Right ventricle myocardium superior (tissue), 1 donor: ENCODE results near the gene ATAD3B. TPM values are rescaled to one million over a fixed set of nuclear protein-coding genes. Genes with fewer than 3 reads are reported as not detected.
"Not testable (repeated sequence)": the region's sequence is repeated elsewhere in the genome, so short reads cannot be mapped to it uniquely, and the experiment has no call there.

Experiments
- ATAC-seq: fragments of 200-7000 bp; cut with Tn5 transposase; one replicate; pipeline ENCODE4 v1.9.1; 2020; ENCODE audit warnings: mild to moderate bottlenecking; ENCODE audit not compliant: poor library complexity
- DNase-seq: peaks from one replicate; pipeline ENCODE4 v3.0.0-alpha.2; 2020
- intact Hi-C: fragments of 100-400 bp; cut with DNase I; formaldehyde crosslinking; loops from one replicate; pipeline ENCODE4 v1.11.2; 2022
- long read RNA-seq: library from polyadenylated mRNA; unstranded; transcript quantifications from one replicate; pipeline ENCODE4 v2.0.0, GENCODE V29; 2021
- total RNA-seq: library from RNA; stranded (reverse); fragmentation: NEBNext Ultra II Directional; extraction: Animal tissue kit (Norgen Biotek cat#: 25700); gene quantifications from one replicate; pipeline ENCODE4 v1.2.1, GENCODE V29; 2021
- donor health status: DM: no; HTN: yes; CAD: no; lungs with severe emphysema.

ATAD3B gene, protein sequence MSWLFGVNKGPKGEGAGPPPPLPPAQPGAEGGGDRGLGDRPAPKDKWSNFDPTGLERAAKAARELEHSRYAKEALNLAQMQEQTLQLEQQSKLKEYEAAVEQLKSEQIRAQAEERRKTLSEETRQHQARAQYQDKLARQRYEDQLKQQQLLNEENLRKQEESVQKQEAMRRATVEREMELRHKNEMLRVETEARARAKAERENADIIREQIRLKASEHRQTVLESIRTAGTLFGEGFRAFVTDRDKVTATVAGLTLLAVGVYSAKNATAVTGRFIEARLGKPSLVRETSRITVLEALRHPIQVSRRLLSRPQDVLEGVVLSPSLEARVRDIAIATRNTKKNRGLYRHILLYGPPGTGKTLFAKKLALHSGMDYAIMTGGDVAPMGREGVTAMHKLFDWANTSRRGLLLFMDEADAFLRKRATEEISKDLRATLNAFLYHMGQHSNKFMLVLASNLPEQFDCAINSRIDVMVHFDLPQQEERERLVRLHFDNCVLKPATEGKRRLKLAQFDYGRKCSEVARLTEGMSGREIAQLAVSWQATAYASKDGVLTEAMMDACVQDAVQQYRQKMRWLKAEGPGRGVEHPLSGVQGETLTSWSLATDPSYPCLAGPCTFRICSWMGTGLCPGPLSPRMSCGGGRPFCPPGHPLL
- 7.9 TPM for total RNA-seq
- long read RNA-seq, full-length matches to known transcripts: 16 of 30 reads
- long read RNA-seq, partial matches to known transcripts: 4 of 30 reads
- long read RNA-seq, other reads (novel, unspliced or antisense): 10 of 30 reads

DNA sequence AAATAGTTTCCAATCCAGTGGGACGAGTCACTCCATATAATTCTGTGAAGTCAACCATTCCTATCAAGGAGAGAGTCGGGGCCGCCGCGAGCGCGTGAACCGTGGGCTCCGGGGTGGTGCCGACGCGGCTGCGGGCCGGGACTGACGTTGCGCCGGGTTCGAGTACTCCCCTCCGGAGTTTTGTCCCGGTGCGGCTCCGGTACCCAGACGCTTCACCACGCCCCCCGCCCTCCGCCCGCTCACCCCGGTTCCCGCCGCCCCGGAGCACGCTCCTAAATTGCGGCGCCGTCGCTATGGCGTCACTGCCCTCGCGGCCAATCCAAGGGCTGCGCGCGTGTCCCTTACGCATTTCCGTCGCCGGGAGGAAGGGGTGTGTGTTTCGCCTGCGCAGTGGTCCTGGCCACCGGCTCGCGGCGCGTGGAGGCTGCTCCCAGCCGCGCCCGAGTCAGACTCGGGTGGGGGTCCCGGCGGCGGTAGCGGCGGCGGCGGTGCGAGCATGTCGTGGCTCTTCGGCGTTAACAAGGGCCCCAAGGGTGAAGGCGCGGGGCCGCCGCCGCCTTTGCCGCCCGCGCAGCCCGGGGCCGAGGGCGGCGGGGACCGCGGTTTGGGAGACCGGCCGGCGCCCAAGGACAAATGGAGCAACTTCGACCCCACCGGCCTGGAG lies at the start of gene ATAD3B:
Gene ATAD3B, plus strand, starts transcription at position 377 of the 664 bp plus-strand sequence. Its CDS starts 120 bp downstream, at position 497.
- intact Hi-C loops: no loop called here
- DNase-seq: peak; percentile 97
- peak; percentile 99 for ATAC-seq

DNA sequence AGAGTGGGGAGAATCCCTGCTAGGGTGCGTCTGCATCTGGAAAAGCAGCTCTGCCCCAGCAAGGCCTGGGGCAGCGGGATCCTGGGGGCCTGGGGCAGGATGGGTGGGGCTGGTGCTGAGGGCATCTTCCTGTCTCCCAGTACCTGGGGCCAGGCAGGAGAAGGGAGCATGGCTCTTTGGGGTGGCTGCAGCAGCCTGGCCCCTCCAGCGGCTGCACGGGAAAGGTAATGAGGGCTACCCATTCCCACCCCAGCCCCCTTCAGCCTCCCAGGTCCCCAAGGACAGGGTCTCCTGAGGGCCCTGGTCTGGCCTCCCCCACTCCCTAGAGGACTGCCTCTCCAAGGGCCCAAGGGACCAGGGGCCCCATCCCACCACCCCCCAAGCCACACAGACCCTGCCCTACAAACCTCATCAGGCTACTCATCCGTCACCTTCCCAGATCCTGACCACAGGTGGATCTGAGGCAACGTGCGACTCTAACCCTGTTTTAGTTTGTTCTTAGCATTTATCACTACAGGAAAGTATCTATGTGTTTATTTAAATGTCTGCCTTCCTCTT lies 49.6 kb upstream of the ATAD3B start:
- intact Hi-C loops: no loop called here
- DNase-seq: peak; percentile 19

DNA sequence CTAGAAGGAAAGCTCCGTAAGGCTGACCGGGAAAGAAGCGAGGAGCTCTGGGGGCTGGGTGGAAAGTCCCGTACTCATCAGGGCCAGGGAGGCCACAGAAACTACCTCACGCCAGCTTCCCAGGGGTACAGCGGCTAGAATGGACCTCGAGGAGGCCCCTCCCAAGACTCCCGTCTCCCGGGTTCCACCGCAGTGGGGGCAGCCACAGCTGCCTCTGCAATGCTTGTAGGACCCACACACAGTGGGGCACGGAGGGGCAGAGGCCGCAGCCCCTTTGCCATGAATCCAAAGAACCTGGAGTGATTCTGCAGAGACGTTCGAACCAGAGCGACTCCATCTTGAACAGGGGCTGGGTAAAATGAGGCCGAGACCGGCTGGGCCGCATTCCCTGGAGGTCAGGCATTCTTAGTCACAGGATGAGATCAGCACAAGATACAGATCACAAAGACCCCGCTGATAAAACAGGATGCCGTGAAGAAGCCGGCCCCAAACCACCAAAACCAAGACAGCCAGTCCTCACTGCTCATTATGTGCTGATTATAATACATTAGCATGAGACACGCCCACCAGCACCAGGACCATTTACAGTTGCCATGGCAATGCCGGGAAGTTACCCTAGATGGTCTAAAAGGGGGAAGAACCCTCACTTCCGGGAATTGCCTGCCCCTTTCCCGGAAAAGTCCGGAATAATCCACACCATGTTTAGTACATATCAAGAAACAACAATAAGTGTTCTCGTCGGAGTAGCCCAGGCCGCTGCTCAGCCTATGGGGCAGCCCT lies 48.9 kb upstream of the ATAD3B start:
- intact Hi-C loops: no loop called here
- ATAC-seq: no peak
- DNase-seq: peak; percentile 37

More for the DNA sequence above, 49.6 kb upstream of the ATAD3B start:
- no peak for ATAC-seq

DNA sequence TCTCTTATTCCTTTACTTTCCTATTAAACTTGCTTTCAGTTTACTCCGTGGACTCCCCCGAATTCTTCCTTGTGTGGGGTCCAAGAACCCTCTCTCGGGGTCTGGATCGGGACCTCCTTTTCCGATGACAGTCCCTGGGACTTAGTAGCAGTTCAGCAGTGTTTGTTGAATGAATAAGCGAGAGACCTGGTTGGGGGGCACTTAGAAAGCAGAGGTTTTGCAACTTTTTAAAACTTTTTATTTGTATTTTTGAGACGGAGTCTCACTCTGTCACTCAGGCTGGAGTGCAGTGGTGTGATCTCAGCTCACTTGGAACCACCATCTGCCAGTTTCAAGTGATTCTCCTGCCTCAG lies 48.3 kb upstream of the ATAD3B start:
- ATAC-seq: no peak

DNA sequence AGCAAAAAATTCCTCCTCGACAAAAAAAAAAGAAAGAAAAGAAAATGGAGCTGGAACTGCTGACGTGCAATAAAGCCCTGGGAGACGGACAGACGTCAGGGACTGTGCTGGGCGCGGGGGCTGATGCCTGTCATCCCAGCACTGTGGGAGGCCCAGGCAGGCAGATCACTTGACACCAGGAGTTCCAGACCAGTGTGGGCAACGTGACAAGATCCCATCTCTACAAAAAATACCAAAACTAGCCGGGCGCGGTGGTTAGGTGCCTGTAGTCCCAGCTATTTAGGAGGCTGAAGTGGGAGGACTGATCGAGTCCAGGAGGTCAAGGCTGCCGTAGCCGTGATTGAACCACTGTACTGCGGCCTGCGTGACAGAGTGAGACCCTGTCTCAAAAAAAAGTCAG lies 46.9 kb upstream of the ATAD3B start:
- intact Hi-C loops: no loop called here
- DNase-seq: no peak
- no peak for ATAC-seq

More for the DNA sequence above, 48.3 kb upstream of the ATAD3B start:
- intact Hi-C loops: no loop called here
- DNase-seq: no peak

DNA sequence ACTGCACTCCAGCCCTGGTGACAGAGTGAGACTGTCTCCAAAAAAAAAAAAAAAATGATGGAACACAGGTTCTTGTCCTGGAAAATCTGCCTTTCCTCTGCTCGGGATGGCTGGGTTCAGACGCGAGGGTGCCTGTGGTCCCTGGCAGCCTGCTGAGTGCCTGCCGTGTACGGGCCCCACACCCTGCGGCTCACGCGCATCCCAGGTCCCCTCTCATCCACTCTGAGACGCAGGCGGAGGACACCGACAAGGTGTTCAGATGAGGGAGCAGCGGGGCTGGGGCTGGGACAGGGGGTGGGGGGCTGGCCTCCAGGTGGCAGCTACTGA lies 46.2 kb upstream of the ATAD3B start:
- DNase-seq (no peak), ATAC-seq (no peak)
- intact Hi-C loops: no loop called here

DNA sequence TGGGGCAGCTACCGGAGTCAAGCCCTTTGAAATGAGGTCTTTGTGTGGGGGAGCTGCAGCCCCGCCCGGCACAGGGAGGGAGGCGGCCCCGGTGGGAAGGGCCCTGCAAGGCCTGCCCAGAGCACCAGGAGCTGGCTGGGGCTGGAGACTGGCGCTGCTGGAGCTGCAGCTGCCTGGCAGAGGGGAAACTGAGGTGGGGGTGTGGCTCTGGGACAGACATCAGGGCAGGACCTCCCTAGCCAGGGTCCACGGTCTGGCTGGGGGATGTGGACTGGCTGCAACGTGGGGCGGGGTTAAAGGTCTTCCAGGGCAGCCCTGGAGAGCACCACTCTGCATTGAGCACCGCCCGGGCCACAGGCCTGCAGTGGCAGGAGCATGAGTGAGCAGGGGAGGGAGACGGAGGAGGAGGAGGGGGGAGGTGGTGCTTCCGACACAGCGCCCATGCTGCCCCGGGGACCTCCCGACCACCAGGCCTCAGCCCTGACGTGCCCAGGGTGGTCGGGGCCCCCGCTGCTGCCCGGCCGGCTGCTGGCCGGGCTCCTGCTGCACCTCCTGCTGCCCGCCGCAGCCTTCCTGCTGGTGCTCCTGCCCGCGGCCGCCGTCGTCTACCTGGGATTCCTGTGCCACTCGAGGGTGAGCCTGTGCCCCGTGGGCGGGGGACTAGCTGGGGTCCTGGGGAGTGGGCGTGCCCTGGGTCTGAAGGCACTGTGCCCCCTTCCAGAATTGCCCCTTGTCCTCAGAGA lies 45.6 kb upstream of the ATAD3B start:
- DNase-seq (no peak), ATAC-seq (no peak)
- intact Hi-C loops: no loop called here

DNA sequence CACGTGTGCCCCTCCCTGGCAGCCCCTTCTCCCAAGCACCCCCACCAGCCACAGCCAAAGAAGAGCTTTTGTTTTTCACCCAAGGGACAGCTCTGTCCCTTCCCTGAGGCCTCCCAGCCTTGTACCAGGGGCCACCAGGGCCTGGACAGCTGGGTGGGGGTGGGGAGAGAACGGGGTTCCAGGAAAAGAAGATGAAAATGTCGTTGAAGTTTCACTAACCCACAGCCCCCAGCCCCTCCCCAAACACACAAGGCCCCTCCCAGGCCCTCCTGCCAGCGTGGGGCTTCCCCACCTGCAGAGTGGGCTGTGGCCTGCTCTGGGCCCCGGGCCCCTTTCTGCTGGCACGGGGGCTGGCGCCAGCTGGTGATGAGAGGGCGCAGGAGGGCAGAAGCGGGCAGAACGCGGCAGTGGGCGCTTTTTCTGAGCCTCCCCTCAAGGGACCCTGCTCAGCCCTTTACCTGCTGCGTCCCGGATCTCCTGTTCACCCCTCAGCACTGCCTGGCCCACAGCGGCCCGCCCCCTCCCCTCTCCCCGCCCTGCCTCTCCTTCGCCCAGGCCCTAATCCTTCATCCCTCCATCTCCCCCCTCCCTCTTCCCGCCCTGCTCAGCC lies 45.0 kb upstream of the ATAD3B start:
- intact Hi-C loops: no loop called here
- DNase-seq: no peak
- no peak for ATAC-seq

DNA sequence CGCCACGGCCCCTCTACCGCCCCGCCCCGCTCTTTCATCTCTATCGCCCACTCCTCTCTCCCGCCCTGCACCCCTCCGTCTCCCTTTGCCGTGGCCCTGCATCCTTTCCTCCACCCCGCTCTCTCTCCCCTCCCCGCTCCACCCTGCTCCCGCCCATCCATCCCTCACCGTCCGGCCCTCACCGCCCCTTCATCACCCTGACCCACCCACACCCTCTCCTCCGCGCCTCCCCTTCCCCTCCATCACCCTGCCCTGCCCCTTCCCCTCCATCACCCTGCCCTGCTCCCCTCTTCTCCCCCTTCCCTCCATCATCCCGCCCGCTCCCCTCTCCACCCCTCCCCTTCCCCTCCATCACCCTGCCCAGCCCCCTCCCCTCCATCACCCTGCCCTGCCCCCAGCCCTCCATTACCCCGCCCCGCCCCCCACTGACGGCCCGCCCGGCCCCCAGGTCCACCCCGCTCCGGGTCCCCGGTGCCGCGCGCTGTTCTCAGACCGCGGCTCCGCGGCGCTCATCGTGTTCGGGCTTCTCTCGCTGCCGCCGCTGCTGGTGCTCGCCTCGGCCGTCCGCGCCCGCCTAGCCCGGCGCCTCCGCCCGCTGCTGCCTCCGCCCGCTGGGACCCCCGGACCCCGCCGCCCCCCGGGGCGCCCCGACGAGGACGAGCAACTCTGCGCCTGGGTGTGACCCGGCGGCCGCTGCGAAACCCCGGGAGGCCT lies 44.3 kb upstream of the ATAD3B start:
- ATAC-seq (no peak), DNase-seq (no peak)
- intact Hi-C loops: no loop called here

DNA sequence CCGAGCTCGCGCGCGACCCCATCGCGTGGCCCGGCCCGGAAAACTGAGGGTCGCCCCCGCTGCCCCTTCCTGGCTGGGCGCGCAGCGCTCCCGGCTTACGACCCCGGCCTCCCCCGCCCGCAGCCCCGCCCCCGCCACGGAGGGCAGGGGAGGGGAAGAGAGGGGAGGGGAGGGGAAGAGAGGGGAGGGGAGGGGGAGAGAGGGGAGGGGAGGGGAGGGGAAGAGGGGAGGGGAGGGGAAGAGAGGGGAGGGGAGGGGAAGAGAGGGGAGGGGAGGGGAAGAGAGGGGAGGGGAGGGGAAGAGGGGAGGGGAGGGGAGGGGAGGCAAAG lies 43.8 kb upstream of the ATAD3B start:
- ATAC-seq (no peak), DNase-seq (no peak)
- intact Hi-C loops: no loop called here

DNA sequence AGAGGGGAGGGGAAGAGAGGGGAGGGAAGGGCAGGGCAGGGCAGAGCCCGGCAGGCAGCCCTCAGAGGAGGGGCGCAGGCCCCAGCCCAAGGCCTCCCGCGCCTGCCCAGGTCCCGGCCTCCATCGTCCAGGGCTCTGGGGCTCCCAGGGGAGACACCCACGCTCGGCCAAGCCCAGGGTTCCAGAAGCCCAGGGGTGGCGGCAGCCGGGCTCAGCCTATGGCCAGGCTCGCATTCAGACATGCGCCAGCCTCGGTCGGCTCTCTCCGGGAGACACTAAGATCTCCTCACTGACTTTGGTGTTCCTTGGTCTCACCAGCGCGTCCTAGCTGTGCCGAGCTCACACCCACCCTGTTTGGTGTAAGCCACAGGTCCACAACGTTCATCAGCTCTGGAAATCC lies 43.4 kb upstream of the ATAD3B start:
- DNase-seq (peak; percentile 32), ATAC-seq (no peak)
- intact Hi-C loops: no loop called here

DNA sequence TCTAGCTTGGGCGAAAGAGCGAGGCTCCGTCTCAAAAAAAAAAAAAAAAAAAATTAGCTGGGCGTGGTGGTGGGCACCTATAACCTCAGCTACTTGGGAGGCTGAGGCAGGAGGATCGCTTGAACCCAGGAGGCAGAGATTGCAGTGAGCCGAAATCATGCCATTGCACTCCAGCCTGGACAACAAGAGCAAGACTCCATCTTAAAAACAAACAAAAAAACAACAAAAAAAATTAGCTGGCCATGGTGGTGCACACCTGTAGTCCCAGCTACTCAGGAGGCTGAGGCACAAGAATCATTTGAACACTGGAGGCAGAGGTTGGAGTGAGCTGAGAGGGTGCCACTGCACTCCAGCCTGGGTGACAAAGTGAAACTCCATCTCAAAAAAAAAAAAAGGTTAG lies 42.6 kb upstream of the ATAD3B start:
- intact Hi-C loops, DNase-seq, ATAC-seq: not testable (repeated sequence)

DNA sequence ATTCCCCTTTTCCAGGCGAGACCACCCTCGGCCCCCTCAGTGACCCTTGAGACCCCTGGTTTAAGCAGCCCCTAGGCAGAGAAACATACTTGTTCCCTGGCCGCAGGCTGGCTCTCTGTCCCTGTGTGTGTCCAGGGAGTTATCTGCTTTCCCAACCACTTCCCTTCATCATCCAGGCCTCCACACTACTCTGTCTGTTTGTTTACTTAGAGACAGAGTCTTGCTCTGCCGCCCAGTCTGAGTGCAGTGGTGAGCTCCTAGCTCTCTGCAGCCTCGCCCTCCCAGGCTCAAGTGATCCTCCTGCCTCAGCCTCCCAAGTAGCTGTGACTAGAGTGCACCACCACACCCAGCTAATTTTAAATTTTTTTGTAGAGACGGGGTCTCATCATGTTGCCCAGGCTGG lies 41.9 kb upstream of the ATAD3B start:
- peak; percentile 10 for ATAC-seq
- intact Hi-C loops: no loop called here
- peak; percentile 51 for DNase-seq

DNA sequence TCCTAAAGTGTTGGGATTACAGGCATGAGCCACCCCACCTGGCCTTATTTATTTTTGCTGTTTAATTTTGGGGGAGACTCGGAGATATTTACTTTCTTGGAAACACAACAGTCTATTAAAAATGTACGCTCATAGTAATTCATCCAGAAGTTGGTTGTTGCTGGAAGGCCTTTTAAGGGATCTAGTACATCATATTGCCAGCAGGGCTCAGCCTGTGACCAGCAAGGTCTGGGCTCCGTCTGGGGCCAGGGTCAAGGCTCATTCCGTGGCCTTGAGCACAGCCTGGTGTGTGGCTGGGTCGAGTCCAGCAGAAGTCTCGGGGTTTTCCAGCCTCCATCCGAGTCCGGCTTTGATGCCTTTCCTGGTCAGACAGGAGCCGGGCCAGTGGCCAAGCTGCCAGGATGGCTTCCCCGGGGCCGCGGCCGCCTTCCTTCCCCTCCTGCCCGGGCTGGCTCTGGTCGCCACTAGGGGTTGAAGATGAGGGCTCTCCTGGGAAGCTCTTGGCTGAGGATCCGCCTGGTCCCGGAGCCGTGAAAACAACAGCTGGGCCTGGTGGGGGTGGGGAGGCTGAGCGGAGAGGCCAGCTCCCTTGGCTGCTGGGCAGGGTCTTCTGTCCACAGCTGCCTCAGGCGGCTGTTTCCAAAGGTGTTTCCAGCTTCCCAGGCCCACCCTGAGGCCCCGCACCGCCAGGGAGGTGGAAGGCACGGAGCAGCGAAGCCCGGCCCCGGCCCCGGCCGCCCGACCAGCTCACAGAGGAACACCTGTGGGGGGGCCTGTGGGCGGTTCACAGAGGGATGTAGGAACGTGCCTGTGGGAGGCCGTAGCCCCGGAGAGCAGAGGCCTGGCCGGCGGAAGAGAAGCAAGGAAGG lies 41.2 kb upstream of the ATAD3B start:
- intact Hi-C loops: no loop called here
- ATAC-seq (peak; percentile 65), DNase-seq (peak; percentile 89)

DNA sequence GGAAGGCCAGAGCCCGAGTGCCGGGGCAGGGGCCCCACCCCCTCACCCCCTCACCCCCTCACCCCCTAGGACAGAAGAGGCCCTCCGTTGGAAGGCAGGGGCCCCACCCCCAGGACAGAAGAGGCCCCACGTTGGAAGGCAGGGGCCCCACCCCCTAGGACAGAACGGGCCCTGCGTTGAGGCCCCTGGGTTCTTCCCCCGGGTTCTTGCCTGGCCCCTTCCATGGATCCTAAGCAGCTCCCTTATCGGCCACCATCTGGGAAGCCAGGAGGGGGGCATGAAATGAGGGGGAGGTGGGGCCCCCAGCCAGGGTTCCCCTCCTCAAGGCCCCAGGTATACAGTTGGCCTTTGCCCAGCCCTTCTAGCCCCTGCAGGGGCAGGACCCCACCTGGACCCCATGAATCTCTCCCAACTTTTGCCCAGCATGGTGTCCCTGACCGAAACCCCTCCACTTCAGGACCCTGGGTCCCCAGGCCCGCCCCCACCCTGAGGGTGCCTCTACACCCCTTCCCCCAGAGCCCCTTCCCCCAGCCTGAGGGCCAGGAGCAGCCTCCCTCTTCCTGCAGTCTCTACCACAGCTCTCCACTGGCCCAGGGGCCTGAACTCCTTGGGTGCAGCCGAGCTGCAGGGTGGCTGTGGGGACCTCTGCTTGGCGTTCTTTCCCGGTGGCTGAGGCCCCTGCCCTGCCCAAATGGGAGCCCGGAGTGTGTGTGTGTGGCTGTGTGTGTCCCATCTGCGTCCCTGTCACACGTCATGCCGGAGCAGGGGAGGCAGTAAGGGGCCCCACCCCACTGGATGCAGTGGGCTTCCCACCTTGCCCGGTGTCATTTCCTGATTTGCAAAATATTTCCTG lies 40.3 kb upstream of the ATAD3B start:
- DNase-seq (peak; percentile 47), ATAC-seq (no peak)
- intact Hi-C loops: no loop called here
